Astrocyte (in vitro differentiated cells and primary cell): ENCODE measurements around the gene RNASE13.

Experiments
- CTCF ChIP-seq: IDR thresholded peaks from 2 replicates; pipeline ENCODE4 v1.5.1; 2011; ENCODE audit warnings: low read depth, mild to moderate bottlenecking, inconsistent platforms, low read length, moderate library complexity; ENCODE audit not compliant: insufficient read depth
- EZH2 ChIP-seq: IDR thresholded peaks from 2 replicates; pipeline ENCODE4 v1.6.1; 2012; ENCODE audit warnings: mild to moderate bottlenecking, low read length, inconsistent platforms; ENCODE audit not compliant: insufficient read depth

- no peak for TF ChIP-seq CTCF
- no peak for TF ChIP-seq EZH2
These were observed 43.7 kb upstream of the RNASE13 start for GRCh38 chr14:21078287-21078686.
